ENCODE measurements around the gene CHCHD10. TPM values are rescaled to one million over a fixed set of nuclear protein-coding genes. Genes with fewer than 3 reads are reported as not detected.

Gene CHCHD10
- total RNA-seq, 2 experiments from 2014 or later: 190 to 191 TPM

DNA sequence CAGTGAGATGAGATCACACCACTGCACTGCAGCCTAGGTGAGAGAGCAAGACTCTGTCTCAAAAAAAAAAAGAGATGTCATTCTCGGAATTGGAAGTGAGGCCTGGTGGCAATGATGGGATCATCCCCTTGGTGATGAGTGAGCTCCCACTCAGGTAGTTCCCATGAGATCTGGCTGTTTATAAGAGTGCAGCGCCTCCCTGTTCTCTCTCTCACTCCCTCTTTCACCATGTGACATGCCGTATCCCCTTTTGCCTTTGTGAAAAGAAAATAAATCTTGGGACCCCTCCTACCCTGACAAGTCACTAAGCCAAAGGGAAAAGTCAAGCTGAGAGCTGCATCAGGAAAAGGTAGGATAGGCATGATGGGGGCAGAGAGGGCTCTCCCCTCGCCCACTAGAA lies 45.6 kb downstream of the CHCHD10 start:
- Mint-ChIP-seq H3K9me3 (no peaks in the 10 kb centered on the region), H3K27ac (no peak overlapping the region), H3K27me3 (ENCODE audit: low read depth) (no peaks in the 10 kb centered on the region), H3K36me3 (ENCODE audit: low read depth) (no peaks in the 10 kb centered on the region), H3K4me1 (ENCODE audit: low read depth) (peaks cover 4% of the 10 kb centered on the region), H3K4me3 (no peak overlapping the region)
- CTCF ChIA-PET: interaction anchor here (0.6 kb wide), 1 partner anchor 10 kb away, joined by 3 read pairs; no protein-coding TSS in a partner anchor
- intact Hi-C loops (cut with micrococcal nuclease): no loop called here
- DNase-seq: no peak

DNA sequence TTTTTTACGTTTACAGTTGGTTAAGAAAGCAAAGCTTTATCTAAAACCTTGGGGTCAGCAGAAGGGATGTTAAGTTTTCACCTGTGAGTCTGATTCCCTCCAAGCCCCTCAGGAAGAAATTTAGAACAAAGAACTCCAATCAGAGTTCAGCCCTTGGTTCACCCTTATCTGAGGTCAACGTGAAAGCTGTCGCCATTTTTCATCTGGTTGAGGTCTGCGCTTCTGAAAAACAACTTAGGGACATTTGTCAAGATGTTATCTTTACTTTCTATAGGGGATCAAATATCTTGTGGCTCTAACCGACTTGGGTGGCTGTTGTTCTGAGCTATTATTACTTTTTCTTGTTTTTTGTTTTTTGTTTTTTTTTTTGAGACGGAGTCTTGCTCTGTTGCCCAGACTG lies 46.9 kb downstream of the CHCHD10 start:
- no peaks in the 10 kb centered on the region for H3K9me3 Mint-ChIP-seq
- H3K4me1 Mint-ChIP-seq (ENCODE audit: low read depth): peaks cover 6% of the 10 kb centered on the region
- CTCF ChIA-PET: interaction anchor here (0.6 to 0.7 kb wide), 2 partner anchors 43 to 141 kb away, joined by 3 to 4 read pairs; no protein-coding TSS in a partner anchor
- H3K27ac Mint-ChIP-seq: no peak overlapping the region
- H3K36me3 Mint-ChIP-seq (ENCODE audit: low read depth): no peaks in the 10 kb centered on the region
- intact Hi-C loops (cut with micrococcal nuclease): no loop called here
- H3K4me3 Mint-ChIP-seq: no peak overlapping the region
- DNase-seq: no peak
- H3K27me3 Mint-ChIP-seq (ENCODE audit: low read depth): no peaks in the 10 kb centered on the region

DNA sequence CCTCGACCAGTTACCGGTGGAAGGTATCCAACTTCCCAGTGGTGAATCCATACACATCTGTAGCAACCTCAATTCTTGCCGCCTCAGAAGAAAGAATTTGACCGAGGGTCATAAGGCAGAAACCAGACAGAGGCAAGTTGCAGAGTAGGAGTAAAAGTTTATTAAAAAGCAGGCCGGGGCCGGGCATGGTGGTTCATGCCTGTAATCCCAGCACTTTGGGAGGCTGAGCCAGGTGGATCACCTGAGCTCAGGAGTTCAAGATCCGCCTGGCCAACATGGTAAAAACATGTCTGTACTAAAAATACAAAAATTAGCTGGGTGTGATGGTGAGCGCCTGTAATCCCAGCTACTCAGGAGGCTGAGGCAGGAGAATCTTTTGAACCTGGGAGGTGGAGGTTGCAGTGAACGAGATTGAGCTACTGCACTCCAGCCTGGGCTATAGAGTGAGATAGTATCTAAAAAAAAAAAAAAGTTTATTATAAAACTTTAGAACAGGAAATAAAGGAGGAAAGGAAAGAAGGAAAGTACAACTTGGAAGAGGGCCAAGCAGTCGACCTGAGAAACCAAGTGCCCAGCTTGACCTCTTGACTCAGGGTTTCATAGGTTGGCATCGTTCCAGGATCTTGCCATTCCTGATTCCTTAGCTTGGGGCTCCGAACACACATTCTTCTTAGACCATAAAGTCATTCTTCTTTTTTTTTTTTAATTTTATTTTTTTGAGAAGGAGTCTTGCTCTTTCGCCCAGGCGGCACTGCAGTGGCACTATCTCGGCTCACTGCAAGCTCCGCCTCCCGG lies 49.2 kb downstream of the CHCHD10 start:
- intact Hi-C loops (cut with micrococcal nuclease): no loop called here
- DNase-seq: no peak
- CTCF ChIA-PET: interaction anchor here (0.7 kb wide), 1 partner anchor 16 kb away, joined by 3 read pairs; no protein-coding TSS in a partner anchor
- H3K27me3 Mint-ChIP-seq (ENCODE audit: low read depth): no peaks in the 10 kb centered on the region
- peaks cover 3% of the 10 kb centered on the region for H3K36me3 Mint-ChIP-seq (ENCODE audit: low read depth)
- H3K27ac Mint-ChIP-seq: no peak overlapping the region
- H3K4me1 Mint-ChIP-seq (ENCODE audit: low read depth): peaks cover 18% of the 10 kb centered on the region
- no peak overlapping the region for H3K4me3 Mint-ChIP-seq
- H3K9me3 Mint-ChIP-seq: no peaks in the 10 kb centered on the region

DNA sequence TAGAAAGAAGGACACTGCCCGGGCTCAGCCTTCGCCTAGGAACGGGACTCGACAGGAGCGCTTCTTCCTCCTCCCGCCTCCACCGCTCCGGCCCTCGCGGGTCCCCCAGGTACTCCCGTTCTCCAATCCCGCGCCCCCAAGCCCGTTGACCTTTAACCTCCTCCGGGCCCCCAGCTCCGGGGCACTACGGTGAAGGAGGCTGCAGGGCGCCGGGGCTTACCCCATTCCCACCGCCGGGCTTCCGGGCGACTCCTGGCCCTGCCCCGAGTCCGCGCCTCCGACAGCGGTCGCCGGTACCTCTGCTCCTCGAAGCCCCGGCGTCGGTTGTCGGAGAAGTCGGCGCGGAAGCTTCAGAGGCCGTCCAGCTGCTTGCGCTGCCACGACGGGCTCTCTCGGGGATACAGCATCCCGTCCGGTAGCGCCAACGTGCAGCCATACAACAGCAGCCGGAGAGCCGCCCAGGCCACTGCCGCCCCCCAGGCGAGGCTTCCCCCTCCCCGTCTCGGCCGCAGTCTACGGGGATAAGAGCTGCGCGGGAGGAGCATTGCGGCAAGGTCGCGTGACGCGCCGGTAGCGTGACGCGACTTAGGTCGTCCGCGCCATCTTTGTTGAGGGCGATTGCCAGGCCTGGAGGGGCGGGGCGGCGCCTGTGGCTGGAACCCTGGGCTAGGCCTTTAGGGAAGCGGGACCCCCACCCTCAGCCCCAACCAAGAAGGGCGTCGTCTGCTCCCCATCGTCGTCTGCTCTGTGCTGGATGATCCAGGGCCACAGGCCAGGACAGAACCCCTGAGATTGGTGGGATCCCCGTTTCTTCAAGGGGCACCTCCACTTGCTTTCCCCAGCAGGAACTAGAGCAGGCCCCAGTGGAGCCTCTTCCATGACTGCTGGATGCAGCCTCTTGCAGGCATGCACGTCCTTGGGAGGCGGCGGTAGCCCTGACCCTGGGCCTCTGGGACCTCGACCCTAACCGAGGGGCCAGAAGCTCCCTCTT lies 50.7 kb downstream of the CHCHD10 start:
- CTCF ChIA-PET: interaction anchor here (0.7 to 1.3 kb wide), 2 partner anchors 21 to 89 kb away, joined by 3 to 4 read pairs; no protein-coding TSS in a partner anchor
- Mint-ChIP-seq H3K27ac (peak overlapping the region; percentile 65), H3K4me3 (peak overlapping the region; percentile 76), H3K9me3 (no peaks in the 10 kb centered on the region), H3K27me3 (ENCODE audit: low read depth) (no peaks in the 10 kb centered on the region), H3K36me3 (ENCODE audit: low read depth) (peaks cover 5% of the 10 kb centered on the region), H3K4me1 (ENCODE audit: low read depth) (peaks cover 18% of the 10 kb centered on the region)
- intact Hi-C loops (cut with micrococcal nuclease): loop anchor here (1.0 to 2.0 kb wide), 3 partner anchors 9 to 34 kb away; partner anchors contain the start of gene ZNF70
- DNase-seq: peak; percentile 82

Other genes with a start within 250 kb of the CHCHD10 start
- gene IGLL1, start 187.7 kb downstream of the CHCHD10 start, total RNA-seq: not detected
- under 1 TPM in 1 of 2 experiments, not detected in 1; 0.36 TPM for gene DRICH1, start 135.7 kb downstream of the CHCHD10 start, total RNA-seq
- 10 to 100 TPM; 22.0 to 24.1 TPM for gene RGL4, start 77.0 kb downstream of the CHCHD10 start, total RNA-seq
- gene ZNF70, start 16.9 kb downstream of the CHCHD10 start, total RNA-seq: under 1 TPM; 0.79 to 0.93 TPM
- not detected for gene VPREB3, start 13.5 kb downstream of the CHCHD10 start, total RNA-seq
- 1 to 10 TPM; 1.1 to 1.4 TPM for gene C22orf15, start 5.0 kb downstream of the CHCHD10 start, total RNA-seq
- under 1 TPM; 0.43 to 0.47 TPM for gene MMP11, start 4.9 kb upstream of the CHCHD10 start, total RNA-seq
- 10 to 100 TPM; 75.3 to 89.1 TPM for gene SMARCB1, start 19.0 kb upstream of the CHCHD10 start, total RNA-seq
- gene DERL3, start 71.0 kb upstream of the CHCHD10 start, total RNA-seq: 1 to 10 TPM; 7.3 to 7.5 TPM
- gene SLC2A11, start 89.9 kb upstream of the CHCHD10 start, total RNA-seq: 1 to 10 TPM; 6.1 to 7.5 TPM
- gene MIF, start 126.4 kb upstream of the CHCHD10 start, total RNA-seq: 1,000 to 10,000 TPM; 1,489 to 1,512 TPM
- not detected for gene GSTT2B, start 193.2 kb upstream of the CHCHD10 start, total RNA-seq
- gene DDTL, start 198.9 kb upstream of the CHCHD10 start, total RNA-seq: under 1 TPM; 0.72 to 0.76 TPM
- gene DDT, start 206.5 kb upstream of the CHCHD10 start, total RNA-seq: 100 to 1,000 TPM; 107 to 125 TPM
- gene GSTT2, start 212.2 kb upstream of the CHCHD10 start, total RNA-seq: not detected
- not detected for gene GSTT4, start 237.5 kb upstream of the CHCHD10 start, total RNA-seq
- 10 to 100 TPM; 74.6 to 82.0 TPM for gene CABIN1, start 243.3 kb upstream of the CHCHD10 start, total RNA-seq

All from activated naive CD4-positive, alpha-beta T cell treated with anti-CD3 and anti-CD28 coated beads for 36 hours (primary cell).